ENCODE data around the gene TKFC. TPM values are rescaled to one million over a fixed set of nuclear protein-coding genes. Genes with fewer than 3 reads are reported as not detected.

The TKFC gene
- total RNA-seq, 4 donors from 2014 or later, result 32.9 to 103 (median 40.4) TPM

DNA sequence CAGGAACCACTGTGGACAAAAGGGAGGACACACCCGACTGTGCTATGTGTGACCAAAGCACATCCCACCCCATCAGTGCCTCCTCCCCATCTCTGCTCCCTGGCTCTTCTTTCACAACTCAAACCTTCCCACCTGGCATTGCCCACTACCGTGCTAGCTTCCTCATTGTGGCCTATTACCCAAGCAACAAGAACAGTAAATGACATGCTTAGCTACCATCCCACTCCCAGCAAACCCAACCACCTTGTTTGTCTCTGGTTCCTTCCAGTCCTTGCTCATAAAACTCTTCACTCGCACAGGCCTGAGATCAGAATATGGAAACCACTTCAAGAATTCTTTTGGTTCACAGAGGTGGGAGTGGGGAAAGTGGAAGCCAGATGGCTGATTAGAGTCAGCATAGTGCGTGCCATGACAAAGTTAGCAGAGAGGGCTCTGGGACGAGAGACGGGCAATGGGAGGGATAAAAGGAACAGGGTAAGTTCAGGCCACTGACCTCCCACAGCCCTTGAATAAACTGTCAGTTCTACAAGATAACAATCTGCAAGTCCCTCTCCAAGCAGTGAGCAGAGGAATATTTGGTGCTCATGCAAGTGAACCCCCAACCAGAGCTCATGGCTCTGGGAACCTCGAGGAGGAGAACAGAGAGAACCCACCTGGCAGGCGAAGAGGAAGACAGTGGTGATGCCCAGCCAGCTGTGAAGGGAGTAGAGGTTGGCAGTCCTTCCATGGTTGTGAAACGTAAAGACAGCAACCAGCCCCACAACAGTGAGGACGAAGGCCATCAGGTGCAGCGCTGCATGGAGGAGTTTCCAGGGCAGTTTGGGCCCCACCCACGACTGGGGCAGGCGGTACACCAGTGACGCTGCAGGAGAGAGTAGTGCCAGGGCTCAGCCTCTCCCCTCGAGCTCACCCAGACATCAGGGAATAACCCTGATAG is 20.4 kb downstream of the TKFC start:
- H3K27ac ChIP-seq, result peak overlapping the region in 3 of 4 donors; percentile 30 to 65 (median 63)
- intact Hi-C loops (cut with DNase I; ENCODE audit: low total_unique reads) (no loop called here), in situ Hi-C loops (cut with MboI; ENCODE audit: low pct_ligation_motif_present in 1 of 4, low pct_unique_long_range_greater_than_20kb in 1 of 4, low sequenced_read_pairs in 3 of 4) (no loop called here)
- no peaks in the 10 kb centered on the region for H3K9me3 ChIP-seq
- H3K4me1 ChIP-seq, result peaks cover 0 to 35% (median 10%) of the 10 kb centered on the region in 4 donors
- TF ChIP-seq POLR2AphosphoS5 (IDR thresholded peaks at IDR 0.05) (no peak), CTCF (IDR thresholded peaks at IDR 0.05) (no peak), EP300 (IDR thresholded peaks at IDR 0.05; ENCODE audit: low read depth) (no peak), POLR2A (IDR thresholded peaks at IDR 0.05) (no peak)
- no peak overlapping the region for H3K4me3 ChIP-seq
- WGBS, 2 donors (ENCODE audit: low coverage in 1 of 2), result 74 to 84% methylated on average over 5 to 15 of the region's 15 CpGs
- H3K27me3 ChIP-seq, result no peaks in the 10 kb centered on the region
- peaks cover 0 to 21% (median 10%) of the 10 kb centered on the region in 4 donors for H3K36me3 ChIP-seq
- DNase-seq, result peak; percentile 57

DNA sequence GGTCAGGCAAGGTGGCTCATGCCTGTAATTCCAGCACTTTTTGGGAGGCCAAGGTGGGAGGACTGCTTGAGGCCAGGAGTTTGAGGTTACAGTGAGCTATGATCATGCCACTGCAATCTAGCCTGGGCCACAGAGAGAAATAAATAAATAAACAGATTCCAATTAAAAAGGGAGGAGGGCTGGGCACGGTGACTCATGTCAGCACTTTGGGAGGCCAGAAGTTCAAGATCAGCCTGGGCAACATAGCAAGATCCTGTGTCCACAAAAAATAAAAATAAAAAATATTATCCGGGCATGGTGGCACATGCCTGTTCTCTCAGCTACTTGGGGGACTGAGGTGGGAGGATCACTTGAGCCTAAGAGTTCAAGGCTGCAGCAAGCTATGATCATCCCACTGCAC is 21.2 kb downstream of the TKFC start:
- DNase-seq, result no peak
- intact Hi-C loops (cut with DNase I; ENCODE audit: low total_unique reads), result no loop called here
- Histone ChIP-seq H3K4me3 (no peak overlapping the region), H3K27me3 (no peaks in the 10 kb centered on the region), H3K36me3 (peaks cover 0 to 19% (median 8%) of the 10 kb centered on the region in 4 donors), H3K9me3 (no peaks in the 10 kb centered on the region), H3K27ac (peak overlapping the region in 3 of 4 donors; percentile 30 to 65 (median 63)), H3K4me1 (peaks cover 0 to 43% (median 17%) of the 10 kb centered on the region in 4 donors)
- TF ChIP-seq EP300 (IDR thresholded peaks at IDR 0.05; ENCODE audit: low read depth) (no peak), POLR2AphosphoS5 (IDR thresholded peaks at IDR 0.05) (no peak), CTCF (IDR thresholded peaks at IDR 0.05) (no peak), POLR2A (IDR thresholded peaks at IDR 0.05) (no peak)
- 71 to 74% methylated on average over 2 of the region's 2 CpGs for WGBS, 2 donors (ENCODE audit: low coverage in 1 of 2)
- in situ Hi-C loops (cut with MboI; ENCODE audit: low pct_ligation_motif_present in 1 of 4, low pct_unique_long_range_greater_than_20kb in 1 of 4, low sequenced_read_pairs in 3 of 4), result no loop called here

- Histone ChIP-seq H3K4me1 (peaks cover 0 to 64% (median 34%) of the 10 kb centered on the region in 4 donors), H3K36me3 (peaks cover 0 to 14% (median 3%) of the 10 kb centered on the region in 4 donors), H3K9me3 (no peaks in the 10 kb centered on the region), H3K27me3 (no peaks in the 10 kb centered on the region), H3K27ac (peak overlapping the region in 2 of 4 donors; percentile 4 to 53), H3K4me3 (no peak overlapping the region)
- DNase-seq, result no peak
- intact Hi-C loops (cut with DNase I; ENCODE audit: low total_unique reads), result no loop called here
- in situ Hi-C loops (cut with MboI; ENCODE audit: low pct_ligation_motif_present in 1 of 4, low pct_unique_long_range_greater_than_20kb in 1 of 4, low sequenced_read_pairs in 3 of 4), result no loop called here
- 88% methylated on average over 2 of the region's 4 CpGs; no CpG with 5 or more reads in 1 of the 2 donors for WGBS, 2 donors (ENCODE audit: low coverage in 1 of 2)
- TF ChIP-seq CTCF (IDR thresholded peaks at IDR 0.05), result no peak
- no peak for TF ChIP-seq EP300 (IDR thresholded peaks at IDR 0.05; ENCODE audit: low read depth)
- no peak for TF ChIP-seq POLR2A (IDR thresholded peaks at IDR 0.05)
- TF ChIP-seq POLR2AphosphoS5 (IDR thresholded peaks at IDR 0.05), result no peak
These were observed 23.7 kb downstream of the TKFC start for GRCh38 chr11:61356706-61357105.

DNA sequence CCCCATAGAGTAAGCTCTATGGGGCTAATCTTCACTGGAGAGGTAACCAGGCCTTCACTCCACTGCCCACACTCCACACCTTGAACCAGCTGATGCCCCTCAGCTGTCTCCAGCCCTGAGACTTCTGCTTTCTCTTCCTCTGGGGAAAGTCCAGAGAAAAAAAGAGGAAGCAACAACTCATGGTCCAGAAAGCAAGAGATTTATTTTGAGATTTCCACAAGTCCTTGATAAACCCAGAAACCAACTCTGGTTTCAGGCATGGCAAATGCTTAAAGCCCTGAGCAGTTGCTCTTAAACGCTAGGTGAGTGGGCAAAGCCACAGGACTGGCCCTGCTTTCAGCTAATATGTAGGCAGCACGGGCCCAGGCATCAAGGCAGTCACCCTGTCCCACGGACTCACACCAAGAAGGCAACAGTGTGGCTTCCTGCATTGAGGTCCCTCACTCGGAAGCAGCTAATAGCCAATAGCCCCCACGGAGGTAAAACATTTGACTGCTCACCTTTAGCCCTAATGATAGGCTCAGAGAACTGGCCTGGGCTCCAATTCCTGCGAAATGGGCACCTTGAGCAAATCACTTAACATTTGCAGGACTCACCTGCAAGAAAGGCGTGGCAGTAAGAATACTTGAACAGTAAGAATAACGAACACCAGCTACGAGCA is 24.3 kb downstream of the TKFC start:
- peaks cover 0 to 13% (median 3%) of the 10 kb centered on the region in 4 donors for H3K36me3 ChIP-seq
- intact Hi-C loops (cut with DNase I; ENCODE audit: low total_unique reads) (no loop called here), in situ Hi-C loops (cut with MboI; ENCODE audit: low pct_ligation_motif_present in 1 of 4, low pct_unique_long_range_greater_than_20kb in 1 of 4, low sequenced_read_pairs in 3 of 4) (no loop called here)
- no peaks in the 10 kb centered on the region for H3K9me3 ChIP-seq
- DNase-seq, result no peak
- peak overlapping the region; percentile 14 to 53 (median 20) for H3K27ac ChIP-seq
- WGBS, 2 donors (ENCODE audit: low coverage in 1 of 2), result 86 to 88% methylated on average over 5 to 9 of the region's 9 CpGs
- H3K4me1 ChIP-seq, result peaks cover 0 to 64% (median 34%) of the 10 kb centered on the region in 4 donors
- H3K4me3 ChIP-seq, result no peak overlapping the region
- H3K27me3 ChIP-seq, result no peaks in the 10 kb centered on the region
- TF ChIP-seq POLR2A (IDR thresholded peaks at IDR 0.05) (no peak), CTCF (IDR thresholded peaks at IDR 0.05) (no peak), EP300 (IDR thresholded peaks at IDR 0.05; ENCODE audit: low read depth) (no peak), POLR2AphosphoS5 (IDR thresholded peaks at IDR 0.05) (no peak)
